Hematopoietic multipotent progenitor cell treated with erythropoietin and hydrocortisone succinate and interleukin-3 and kit ligand, for 17 days (in vitro differentiated cells): ENCODE results near the gene ANKS1B.
"Not testable (repeated sequence)": the region's sequence is repeated elsewhere in the genome, so short reads cannot be mapped to it uniquely, and the experiment has no call there.

Experiments
- DNase-seq: peaks from one replicate; pipeline ENCODE4 v3.0.0-alpha.2; 2015; ENCODE audit warnings: low spot score

ANKS1B gene

GRCh38 chr12:99009654-99010296, 975.0 kb downstream of the ANKS1B start:
- no peak for DNase-seq

GRCh38 chr12:99005601-99006000, 979.1 kb downstream of the ANKS1B start:
- DNase-seq = no peak

GRCh38 chr12:99004799-99005466, 979.8 kb downstream of the ANKS1B start:
- DNase-seq = no peak

GRCh38 chr12:99002731-99003130, 982.0 kb downstream of the ANKS1B start:
- no peak for DNase-seq

GRCh38 chr12:99002156-99002555, 982.6 kb downstream of the ANKS1B start:
- DNase-seq = no peak

- DNase-seq = no peak
Measured at GRCh38 chr12:98999559-98999958, 985.2 kb downstream of the ANKS1B start.

- DNase-seq = no peak
Measured at GRCh38 chr12:98998697-98999299, 985.9 kb downstream of the ANKS1B start.

GRCh38 chr12:98997899-98998298, 986.8 kb downstream of the ANKS1B start:
- DNase-seq = no peak

- no peak for DNase-seq
Measured at GRCh38 chr12:98990648-98991047, 994.1 kb downstream of the ANKS1B start.

GRCh38 chr12:98985156-98985555, 999.6 kb downstream of the ANKS1B start:
- DNase-seq = no peak

- DNase-seq = no peak
Measured at GRCh38 chr12:98983647-98984046, 1001.1 kb downstream of the ANKS1B start.

GRCh38 chr12:98980508-98980907, 1004.2 kb downstream of the ANKS1B start:
- DNase-seq = no peak

- no peak for DNase-seq
Measured at GRCh38 chr12:98977186-98977585, 1007.5 kb downstream of the ANKS1B start.

- no peak for DNase-seq
Measured at GRCh38 chr12:98974767-98975381, 1009.9 kb downstream of the ANKS1B start.

- DNase-seq = no peak
Measured at GRCh38 chr12:98973395-98973794, 1011.3 kb downstream of the ANKS1B start.

GRCh38 chr12:98970950-98971349, 1013.8 kb downstream of the ANKS1B start:
- no peak for DNase-seq

GRCh38 chr12:98970210-98970609, 1014.5 kb downstream of the ANKS1B start:
- DNase-seq = no peak

- no peak for DNase-seq
Measured at GRCh38 chr12:98968896-98969295, 1015.8 kb downstream of the ANKS1B start.

GRCh38 chr12:98957135-98957534, 1027.6 kb downstream of the ANKS1B start:
- not testable (repeated sequence) for DNase-seq

GRCh38 chr12:98955284-98955683, 1029.5 kb downstream of the ANKS1B start:
- DNase-seq = no peak

GRCh38 chr12:98954506-98954905, 1030.2 kb downstream of the ANKS1B start:
- no peak for DNase-seq

GRCh38 chr12:98951406-98951805, 1033.3 kb downstream of the ANKS1B start:
- DNase-seq = no peak

- no peak for DNase-seq
Measured at GRCh38 chr12:98948343-98948949, 1036.3 kb downstream of the ANKS1B start.
